ENCODE data around the gene PABPN1L. TPM values are rescaled to one million over a fixed set of nuclear protein-coding genes. Genes with fewer than 3 reads are reported as not detected.
"Not testable (repeated sequence)": the region's sequence is repeated elsewhere in the genome, so short reads cannot be mapped to it uniquely, and the experiment has no call there.

PABPN1L gene
- total RNA-seq, 1 experiment from 2014 or later = not detected

DNA sequence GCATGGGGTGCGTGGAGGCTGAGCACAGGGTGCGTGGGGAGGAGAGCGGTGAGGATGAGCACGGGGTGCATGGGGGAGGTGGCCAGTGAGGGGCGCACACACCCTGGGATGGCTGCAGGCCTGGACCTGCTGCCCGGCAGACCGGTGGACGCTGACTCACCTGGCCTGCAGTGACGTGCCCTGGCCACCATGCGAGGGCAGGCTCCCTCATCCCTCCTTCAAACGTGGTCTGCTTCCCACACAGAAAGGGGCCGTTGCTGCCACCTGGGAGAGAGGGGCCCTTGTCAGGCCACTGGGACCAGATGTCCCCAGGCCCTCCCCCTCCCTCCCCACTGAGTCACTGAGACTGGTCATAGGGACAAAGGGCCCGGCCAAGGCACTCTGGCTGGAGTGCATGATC is 34.6 kb downstream of the PABPN1L start:
- no peak for DNase-seq (ENCODE audit: low read depth)

DNA sequence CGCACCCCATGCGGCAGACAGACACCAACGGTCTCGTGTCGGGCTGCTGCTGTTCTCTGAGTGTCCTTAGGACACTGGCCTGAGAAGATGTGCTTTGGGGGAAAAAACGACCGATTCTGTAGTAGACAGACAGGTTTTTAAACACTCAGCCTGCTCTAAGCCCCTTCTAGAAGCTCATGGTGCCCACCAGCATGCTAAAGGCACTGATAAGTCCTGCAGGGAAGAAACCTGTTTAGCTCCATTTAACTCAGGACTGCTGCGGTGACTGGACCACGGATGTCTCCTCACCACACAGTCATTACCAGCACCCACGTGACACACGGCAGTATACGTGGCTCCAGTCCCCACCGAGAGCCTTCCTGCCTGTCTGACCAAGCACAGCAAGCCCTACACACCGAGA is 35.7 kb downstream of the PABPN1L start:
- no peak for DNase-seq (ENCODE audit: low read depth)

DNA sequence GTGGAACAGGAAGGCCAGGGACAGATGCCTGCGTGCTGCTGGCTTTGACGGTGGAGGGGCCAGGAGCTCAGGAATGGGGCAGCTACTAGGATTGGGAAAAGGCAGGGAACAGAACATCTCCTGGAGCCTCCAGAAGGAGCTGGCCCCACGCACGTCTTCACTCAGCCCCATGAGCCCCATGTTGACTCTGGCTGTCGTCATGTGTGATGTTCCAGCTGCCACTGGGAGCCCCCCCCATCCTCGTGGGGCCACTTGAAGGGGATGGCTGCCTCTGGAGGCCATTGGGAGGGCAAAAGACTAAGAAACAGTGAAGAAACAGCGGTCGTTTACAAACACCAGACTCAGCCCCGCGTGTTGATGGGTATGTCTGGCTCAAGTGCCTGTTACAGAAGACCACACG is 36.2 kb downstream of the PABPN1L start:
- no peak for DNase-seq (ENCODE audit: low read depth)

DNA sequence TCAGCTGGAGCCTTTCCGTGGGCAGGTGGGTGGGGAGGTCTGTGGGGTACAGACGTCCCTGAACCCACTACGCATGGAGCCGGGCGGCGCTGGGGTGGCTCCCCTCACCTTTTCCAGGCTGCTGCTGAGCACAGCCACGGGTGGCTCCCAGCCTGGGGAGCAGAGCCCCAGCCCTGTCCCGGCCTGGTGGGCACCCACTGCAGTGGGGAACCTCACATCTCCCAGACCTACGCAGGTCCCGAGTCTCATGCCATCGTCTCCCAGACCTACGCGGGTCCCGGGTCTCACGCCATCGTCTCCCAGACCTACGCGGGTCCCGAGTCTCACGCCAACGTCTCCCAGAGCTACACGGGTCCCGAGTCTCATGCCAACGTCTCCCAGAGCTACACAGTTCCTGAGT is 37.7 kb downstream of the PABPN1L start:
- DNase-seq (ENCODE audit: low read depth) = no peak

DNA sequence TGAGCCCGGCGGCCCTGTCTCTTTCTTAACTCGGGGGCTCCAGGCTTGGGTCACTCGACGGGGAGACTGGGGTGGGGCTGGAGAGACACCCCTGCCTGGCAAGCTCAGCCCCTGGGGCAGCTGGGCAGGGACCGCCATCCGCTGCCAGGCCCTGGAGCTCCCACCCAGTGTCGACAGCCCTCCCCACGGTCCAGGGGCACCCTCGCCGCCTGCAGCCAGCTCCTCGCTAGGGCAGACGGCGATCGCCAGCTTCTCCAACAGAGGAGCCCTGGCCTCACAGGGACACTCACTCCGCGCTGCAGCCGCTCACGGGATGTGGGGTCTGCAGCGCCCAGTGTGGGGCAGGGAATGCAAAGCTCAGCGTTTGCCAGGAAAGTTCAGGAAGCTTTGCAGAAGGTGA is 38.7 kb downstream of the PABPN1L start:
- no peak for DNase-seq (ENCODE audit: low read depth)

DNA sequence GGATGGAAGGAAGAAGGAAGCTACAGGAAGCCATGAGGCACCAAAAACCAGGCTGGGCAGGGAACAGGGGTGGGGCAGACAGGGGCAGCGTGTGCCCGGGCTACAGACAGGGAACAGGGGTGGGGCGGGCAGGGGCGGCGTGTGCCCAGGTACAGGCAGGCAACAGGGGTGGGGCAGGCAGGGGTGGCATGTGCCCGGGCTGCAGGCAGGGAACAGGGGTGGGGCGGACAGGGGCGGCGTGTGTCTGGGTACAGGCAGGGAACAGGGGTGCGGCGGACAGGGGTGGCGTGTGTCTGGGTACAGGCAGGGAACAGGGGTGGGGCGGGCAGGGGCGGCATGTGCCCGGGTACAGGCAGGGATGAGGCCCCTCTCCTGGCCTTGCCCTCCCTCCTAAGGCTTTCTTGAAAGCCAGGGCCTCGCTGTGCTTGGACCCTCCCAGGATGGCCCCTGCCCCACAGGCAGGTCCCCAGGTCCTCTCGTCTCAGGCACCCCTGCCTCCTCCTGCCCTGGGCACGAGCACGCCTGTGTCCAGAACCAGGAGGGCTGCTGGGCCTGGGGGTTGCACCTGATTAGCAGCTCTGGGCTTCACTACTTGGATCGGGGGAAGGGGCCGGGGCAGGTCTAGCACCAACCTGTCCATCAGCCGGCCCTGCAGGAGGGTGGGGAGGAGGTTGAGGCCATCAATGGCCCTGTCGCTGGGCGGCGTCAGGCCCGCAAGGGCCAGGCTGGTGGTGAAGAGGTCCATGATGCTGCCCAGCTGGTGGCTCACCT is 40.2 kb downstream of the PABPN1L start:
- DNase-seq (ENCODE audit: low read depth) = no peak

DNA sequence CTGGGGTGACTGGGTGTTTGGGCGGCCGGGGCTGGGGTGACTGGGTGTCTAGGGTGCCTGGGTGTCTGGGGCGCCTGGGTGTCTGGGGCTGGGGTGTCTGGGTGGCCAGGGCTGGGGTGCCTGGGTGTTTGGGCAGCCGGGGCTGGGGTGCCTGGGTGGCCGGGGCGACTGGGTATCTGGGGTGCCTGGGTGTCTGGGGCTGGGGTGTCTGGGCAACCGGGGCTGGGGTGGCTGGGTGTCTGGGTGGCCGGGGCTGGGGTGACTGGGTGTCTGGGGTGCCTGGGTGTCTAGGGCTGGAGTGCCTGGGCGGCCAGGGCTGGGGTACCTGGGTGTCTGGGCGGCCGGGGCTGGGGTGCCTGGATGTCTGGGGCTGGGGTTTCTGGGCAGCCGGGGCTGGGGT is 41.3 kb downstream of the PABPN1L start:
- no peak for DNase-seq (ENCODE audit: low read depth)

DNA sequence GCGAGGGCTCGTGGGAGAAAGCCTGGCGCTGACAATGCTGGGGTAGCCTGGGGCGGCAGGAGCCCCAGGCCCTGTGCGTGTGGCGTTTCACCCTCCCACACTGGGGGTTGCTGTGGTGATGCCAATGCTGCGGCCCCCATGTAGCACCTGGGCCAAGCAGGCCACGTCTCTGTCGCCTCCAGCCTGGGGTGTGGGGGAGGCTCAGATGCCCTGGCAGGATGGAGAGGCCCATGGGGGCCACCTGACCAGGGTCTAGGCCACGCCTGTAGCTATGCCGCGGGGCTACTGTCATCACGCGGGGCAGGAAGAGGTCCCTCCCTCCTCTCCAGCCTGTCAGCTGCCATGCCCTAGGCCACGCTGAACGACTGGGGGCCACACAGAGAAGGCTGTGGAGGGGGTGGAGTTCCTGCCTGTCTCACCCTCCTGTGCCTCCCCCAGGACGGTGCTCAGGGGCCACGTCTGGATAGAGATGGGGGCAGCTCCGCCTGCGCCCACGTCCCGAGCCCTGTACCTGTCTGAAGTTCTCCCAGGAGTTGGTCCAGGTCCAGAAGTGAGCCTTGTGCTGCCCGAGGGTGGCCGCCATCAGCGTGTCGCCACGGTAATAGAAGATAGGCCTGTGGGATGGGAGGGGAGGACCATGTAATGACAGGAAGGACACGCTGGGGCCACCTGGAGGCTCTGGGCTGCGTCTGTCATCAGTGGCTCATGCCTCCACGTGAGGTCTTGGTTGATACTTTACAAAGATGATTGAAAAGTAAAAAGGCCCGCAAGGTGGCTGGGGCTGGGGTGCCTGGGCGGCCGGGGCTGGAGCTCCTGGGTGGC is 42.0 kb downstream of the PABPN1L start:
- no peak for DNase-seq (ENCODE audit: low read depth)

DNA sequence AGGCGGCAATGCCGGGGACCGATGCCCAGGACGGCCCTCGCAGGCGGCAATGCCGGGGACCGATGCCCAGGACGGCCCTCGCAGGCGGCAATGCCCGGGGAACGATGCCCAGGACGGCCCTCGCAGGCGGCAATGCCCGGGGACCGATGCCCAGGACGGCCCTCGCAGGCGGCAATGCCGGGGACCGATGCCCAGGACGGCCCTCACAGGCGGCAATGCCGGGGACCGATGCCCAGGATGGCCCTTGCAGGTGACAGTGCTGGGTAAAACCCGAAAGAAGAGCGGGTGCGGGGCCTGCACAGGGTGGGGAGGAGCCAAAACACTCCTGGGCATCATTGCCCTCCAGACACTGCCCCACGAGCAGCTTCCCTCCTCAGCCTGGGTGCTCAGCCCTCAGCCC is 42.8 kb downstream of the PABPN1L start:
- DNase-seq (ENCODE audit: low read depth) = not testable (repeated sequence)

DNA sequence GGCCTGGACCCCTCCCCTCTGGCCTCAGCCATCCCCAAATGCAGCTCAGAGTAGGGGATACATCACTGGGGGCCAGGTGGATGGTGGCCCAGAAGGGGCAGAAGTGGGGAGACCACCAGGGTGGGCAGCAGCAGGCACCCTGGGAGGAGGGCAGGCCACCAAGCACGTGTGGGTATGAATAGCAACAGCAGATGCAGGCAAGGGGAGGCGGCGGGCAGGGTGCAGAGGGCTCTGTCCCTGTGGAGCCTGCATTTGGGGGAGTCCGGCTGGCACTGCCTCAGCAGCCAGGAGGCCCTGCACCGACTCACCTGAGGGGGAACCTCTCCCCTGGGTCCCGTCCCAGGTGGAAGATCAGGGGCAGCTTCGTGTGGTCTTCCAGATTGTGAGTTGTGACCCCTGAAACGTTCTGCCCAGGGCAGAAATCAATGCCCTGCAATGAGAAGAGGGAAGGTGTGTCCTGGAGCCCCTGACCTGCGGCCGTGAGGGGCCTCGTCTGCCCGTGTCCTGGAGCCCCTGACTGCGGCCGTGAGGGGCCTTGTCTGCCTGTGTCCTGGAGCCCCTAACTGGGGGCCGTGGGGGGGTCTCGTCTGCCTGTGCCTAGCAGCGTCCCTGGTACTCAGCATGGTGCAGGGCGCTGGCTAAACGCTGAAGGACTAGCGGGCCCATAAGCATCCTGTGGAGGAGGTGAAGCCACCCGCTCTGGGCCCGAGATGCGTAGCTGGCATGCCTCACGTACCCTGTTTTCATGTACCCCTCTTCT is 44.0 kb downstream of the PABPN1L start:
- no peak for DNase-seq (ENCODE audit: low read depth)

DNA sequence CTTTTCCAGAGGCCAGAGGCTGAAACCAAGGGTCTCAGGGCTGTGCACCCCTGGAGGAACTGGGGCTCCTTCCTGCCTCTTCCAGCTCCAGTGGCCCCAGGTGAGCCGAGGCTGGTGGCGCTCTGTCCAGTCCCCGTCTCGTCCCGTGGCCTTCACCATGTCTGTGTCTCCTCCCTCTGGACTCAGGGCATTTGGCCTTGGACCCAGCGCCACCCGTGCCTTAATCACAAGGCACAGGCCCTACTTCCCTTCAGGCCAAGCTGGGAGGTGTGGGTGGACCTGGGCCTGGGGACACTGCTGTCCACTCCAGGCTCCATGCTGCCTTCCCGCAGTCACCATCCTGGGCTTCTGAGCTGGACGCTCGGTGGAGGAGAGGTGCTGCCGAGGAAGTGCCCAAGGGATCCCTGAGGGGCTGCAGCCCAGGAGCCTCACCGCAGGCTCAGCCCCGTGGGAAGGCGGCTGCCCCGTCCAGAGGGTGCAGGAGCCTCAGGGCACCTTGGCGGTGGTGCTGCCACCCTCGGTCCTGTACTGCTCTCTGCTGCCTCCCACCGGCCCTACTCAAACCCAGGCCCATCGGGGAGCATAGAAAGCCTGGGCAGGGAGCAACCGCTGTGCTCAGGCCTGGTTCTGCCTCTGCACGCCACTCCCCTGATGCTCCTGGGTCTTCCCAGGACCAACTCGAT is 45.2 kb downstream of the PABPN1L start:
- no peak for DNase-seq (ENCODE audit: low read depth)

DNA sequence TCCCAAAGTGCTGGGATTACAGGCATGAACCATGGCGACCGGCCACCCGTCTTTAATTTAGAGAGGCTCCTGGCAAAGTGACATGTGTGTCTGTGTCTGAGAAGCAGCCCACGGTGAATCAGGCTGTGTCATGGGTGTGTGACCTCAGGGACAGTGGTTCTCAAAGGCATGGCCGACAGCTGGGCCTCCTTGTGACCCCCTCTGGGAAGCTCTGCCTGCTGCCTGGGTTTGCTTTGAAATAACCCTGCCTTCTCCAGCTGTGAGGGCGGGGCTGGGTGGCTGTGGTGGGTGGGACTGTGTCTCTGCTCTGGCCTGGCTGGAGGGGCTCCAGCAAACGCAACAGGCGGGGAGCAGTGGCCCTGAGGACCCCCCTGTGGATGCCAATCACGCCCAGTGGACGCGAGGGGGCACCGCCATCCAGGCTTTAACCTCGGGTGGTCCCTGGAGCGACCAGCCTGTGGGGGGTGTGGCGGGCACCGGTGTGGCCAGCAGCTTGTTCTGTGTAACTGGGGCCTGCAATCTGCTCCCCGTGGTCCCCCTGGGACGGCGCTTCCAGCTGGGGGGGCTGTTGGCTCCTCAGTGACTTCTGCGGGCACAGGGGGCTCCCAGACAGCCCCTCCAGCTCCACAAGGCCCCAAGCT is 46.0 kb downstream of the PABPN1L start:
- DNase-seq (ENCODE audit: low read depth) = no peak

DNA sequence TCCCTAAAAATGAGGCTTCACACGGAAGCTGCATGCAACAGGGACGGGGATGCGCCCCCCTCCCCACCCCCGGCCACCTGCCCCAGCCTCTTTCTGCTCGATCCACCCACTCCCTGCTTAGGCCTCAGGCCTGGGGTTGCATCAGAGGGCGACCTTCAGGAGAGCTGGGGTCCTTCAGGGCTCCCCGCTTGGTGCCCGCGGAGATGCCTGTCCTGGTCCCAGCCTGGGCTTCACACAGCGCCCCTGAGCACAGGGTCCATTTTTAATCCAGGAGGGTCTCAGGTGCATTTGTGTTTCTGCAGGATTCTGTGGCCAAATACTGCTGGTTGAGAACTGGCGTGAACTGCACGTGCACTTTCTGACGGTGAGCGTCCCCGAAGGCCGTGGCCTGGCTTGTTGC is 47.3 kb downstream of the PABPN1L start:
- DNase-seq (ENCODE audit: low read depth) = no peak

DNA sequence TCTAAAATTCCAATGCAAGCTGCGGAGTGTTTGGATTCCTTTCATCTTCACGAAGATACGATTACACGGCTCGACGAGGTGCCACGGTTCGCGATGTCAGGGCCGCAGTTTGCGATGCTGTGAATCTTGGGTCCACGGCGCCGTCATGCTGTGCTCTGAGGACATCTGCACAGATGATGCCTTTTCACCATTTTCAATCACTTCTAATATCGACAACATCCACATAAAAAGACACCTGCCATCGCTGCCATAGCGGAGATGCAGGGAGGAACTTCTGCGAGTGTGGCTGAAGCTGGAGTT is 47.9 kb downstream of the PABPN1L start:
- no peak for DNase-seq (ENCODE audit: low read depth)

DNA sequence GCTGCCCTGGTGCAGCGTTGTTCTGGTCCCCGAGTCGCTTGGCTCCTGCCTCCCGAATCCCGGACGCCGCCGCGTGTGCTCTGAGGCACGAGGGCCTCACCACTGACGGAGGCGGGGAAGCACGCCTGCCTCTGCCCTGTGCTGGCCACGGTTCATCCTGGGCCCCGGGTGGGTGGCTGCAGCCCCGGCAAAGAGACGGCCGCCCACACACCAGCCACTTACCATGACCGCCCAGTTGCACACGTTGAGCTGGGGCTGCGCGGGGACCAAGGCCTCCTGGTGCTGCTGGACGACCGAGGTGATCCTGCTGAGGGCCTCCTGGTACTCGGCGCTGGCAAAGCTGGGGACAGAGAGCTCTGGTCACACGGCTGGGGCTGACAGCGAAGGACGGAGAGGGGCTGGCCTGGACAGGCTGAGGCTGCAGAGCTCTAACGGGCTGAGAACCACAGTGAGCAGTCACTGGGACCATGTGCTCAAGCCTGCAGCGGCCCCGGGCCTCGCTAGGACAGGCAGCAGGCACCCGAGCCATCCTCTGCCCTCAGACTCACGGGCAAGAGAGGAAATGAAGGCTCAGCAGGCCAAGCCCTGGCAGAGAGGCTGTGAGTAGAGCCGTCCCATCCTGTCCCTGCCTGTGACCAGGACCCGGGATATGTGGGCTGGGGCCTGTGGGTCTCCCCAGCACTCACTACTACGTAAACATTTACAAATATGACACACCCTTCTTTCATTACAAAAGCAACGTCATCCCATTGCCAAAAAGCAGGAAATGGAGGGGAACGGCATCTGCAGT is 48.5 kb downstream of the PABPN1L start:
- no peak for DNase-seq (ENCODE audit: low read depth)

DNA sequence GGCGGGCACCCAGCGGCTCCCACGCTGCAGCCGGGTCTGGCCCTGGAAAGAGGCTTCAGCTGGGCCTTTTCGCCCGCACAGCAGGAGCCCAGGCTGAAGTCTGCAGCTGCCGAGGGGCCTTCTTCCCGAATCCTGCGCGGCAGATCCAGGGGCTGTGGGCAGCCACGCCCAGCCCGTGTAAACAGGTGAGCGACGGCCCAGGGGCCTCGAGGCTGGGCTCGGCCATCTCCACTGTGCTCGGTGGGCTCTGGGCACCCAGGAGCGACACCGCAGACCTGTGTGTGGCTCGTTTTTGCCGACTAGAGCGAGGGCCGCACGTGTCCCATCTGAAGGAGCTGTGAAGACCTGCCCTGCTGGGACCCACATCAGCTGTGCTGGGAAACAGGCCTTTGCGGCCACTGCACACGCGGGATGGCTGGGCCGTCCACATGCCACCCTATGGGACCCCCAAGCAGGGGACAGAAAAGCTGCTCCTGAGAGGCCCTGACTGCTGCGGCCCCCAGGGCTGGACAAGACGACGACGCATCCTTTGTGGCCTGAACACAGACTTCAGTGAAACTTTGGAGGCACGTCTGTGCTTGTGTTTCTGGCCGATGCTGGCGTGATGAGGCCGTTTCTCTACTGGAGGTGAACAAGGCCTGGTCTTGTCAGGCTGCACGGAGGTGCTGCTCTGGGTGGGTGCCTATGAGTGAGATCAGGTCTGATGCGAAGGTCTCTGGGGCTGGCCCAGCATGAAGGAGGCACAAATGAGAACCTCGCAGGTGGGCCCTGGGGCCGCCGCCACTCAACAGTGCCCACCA is 49.5 kb downstream of the PABPN1L start:
- DNase-seq (ENCODE audit: low read depth) = no peak

DNA sequence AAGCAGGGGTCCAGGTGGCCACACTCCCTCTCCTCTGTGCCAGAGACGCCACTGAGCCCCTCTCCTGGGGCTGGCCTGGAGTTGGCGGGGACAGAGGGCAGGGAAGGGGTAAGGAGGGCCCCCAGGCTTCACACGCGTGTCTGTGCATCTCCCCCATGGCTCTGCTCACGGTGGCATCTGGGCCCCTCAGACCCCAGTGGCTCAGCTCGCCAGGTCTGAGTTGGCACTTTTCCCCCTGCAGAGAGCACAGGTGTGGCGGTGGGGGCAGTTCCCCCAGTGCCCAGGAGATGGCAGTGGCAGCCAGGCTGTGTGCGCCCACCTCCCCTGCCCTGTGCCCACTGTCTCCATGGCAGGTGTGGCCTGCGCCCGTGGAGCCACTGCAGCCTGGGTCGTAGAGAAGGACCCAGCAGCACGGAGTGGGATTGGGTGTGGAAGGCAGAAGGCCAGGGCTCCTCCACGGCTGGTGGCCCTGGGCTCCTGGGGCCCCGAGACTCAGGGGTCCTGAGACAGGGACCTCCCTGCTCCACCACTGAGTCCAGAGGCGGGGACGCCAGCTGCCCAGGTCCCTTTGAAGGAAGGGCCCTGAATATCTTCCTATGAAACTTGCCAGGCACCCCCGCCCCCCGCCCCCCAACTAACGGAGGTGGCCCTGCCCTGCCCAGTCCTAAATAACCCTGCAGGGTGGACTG is 50.4 kb downstream of the PABPN1L start:
- DNase-seq (ENCODE audit: low read depth) = peak; percentile 46

DNA sequence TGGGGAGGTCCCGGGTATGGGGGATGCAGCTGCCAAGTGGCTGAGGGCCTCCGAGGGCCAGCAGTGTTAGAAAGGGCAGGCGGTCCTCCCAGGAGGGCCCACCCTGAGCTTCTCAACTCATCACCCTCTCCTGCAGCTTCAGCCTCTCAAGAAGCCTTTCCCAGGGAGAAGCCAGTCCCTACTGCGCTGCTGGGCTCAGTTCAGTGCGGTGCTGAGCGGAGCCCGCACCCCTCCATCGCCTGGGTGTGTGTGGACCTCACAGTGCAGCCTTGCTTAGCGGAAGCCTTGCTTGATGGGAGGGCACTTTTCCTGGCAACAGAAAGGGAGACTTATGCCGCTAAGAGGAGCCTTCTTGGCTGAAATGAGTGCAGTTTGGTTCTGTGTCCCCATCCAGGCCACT is 51.2 kb downstream of the PABPN1L start:
- no peak for DNase-seq (ENCODE audit: low read depth)

DNA sequence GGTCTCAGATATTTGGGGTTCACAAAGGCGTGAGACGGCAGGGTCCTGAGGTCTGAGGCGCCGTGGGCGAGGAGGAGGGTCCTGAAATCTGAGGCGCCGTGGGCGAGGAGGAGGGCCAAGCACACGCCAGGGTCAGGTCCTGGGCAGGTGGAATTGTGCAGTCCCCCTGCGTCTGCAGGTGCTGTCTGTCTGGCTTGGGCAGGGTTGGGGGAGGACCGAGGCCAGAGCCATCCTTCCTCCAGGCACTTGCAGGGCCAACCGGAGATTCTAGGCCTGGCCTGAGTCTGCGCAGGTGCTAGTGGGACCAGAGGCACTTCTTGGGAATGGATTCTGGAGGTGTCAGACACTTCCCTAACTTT is 52.3 kb downstream of the PABPN1L start:
- DNase-seq (ENCODE audit: low read depth) = no peak
